SKM-1 treated with dmso at 0.1 percent for 144 hours (cell line): ENCODE results near the gene MAP7D3.
"Not testable (repeated sequence)": the region's sequence is repeated elsewhere in the genome, so short reads cannot be mapped to it uniquely, and the experiment has no call there.

Experiments
- DNase-seq: peaks from one replicate; lab custom pipeline; 2025; ENCODE audit not compliant: unreplicated experiment; lab: John Stamatoyannopoulos, UW

Gene MAP7D3

GRCh38 chrX:136255541-136255940, 4.3 kb upstream of the MAP7D3 start:
- DNase-seq, result no peak

GRCh38 chrX:136250191-136251040, 784 bp downstream of the MAP7D3 start:
- no peak for DNase-seq

GRCh38 chrX:136246201-136246600, 5.0 kb downstream of the MAP7D3 start:
- DNase-seq, result no peak

GRCh38 chrX:136237849-136238248, 13.4 kb downstream of the MAP7D3 start:
- not testable (repeated sequence) for DNase-seq

- no peak for DNase-seq
These were observed 14.1 kb downstream of the MAP7D3 start for GRCh38 chrX:136237074-136237473.

- no peak for DNase-seq
These were observed 22.4 kb downstream of the MAP7D3 start for GRCh38 chrX:136228839-136229207.

- no peak for DNase-seq
These were observed 23.0 kb downstream of the MAP7D3 start for GRCh38 chrX:136227948-136228838.

GRCh38 chrX:136227074-136227473, 24.1 kb downstream of the MAP7D3 start:
- no peak for DNase-seq

- no peak for DNase-seq
These were observed 29.2 kb downstream of the MAP7D3 start for GRCh38 chrX:136221851-136222513.

- no peak for DNase-seq
These were observed 30.2 kb downstream of the MAP7D3 start for GRCh38 chrX:136220951-136221350.

- no peak for DNase-seq
These were observed 30.7 kb downstream of the MAP7D3 start for GRCh38 chrX:136220540-136220939.

- no peak for DNase-seq
These were observed 31.3 kb downstream of the MAP7D3 start for GRCh38 chrX:136219893-136220292.

GRCh38 chrX:136215559-136215958, 35.6 kb downstream of the MAP7D3 start:
- no peak for DNase-seq

- no peak for DNase-seq
These were observed 36.6 kb downstream of the MAP7D3 start for GRCh38 chrX:136214551-136214950.

- DNase-seq, result no peak
These were observed 38.6 kb downstream of the MAP7D3 start for GRCh38 chrX:136212557-136213111.

- no peak for DNase-seq
These were observed 39.2 kb downstream of the MAP7D3 start for GRCh38 chrX:136211766-136212556.

GRCh38 chrX:136210806-136211205, 40.4 kb downstream of the MAP7D3 start:
- DNase-seq, result no peak

- peak; percentile 8 for DNase-seq
These were observed 41.0 kb downstream of the MAP7D3 start for GRCh38 chrX:136210243-136210642.

- no peak for DNase-seq
These were observed 41.4 kb downstream of the MAP7D3 start for GRCh38 chrX:136209751-136210150.

GRCh38 chrX:136209016-136209738, 42.0 kb downstream of the MAP7D3 start:
- DNase-seq, result no peak
